ENCODE data around the gene TRIP10. TPM values are rescaled to one million over a fixed set of nuclear protein-coding genes. Genes with fewer than 3 reads are reported as not detected.
"Not testable (repeated sequence)": the region's sequence is repeated elsewhere in the genome, so short reads cannot be mapped to it uniquely, and the experiment has no call there.

Gene TRIP10
- total and polyA plus RNA-seq, 2 of the 4 experiments (the other 2 are of a cell fraction): 39.1 to 47.0 TPM

- H3K4ac ChIP-seq (ENCODE audit: low read depth, low read length): no peak overlapping the region; the same call in 1 of the 2 replicates
- H3K4me2 ChIP-seq (ENCODE audit: low read depth, low read length): no peak overlapping the region
- no peak for ATAC-seq (ENCODE audit: low read depth)
- H3K27ac ChIP-seq (ENCODE audit: insufficient read depth, low read length): no peak overlapping the region
- H2BK120ac ChIP-seq (ENCODE audit: low read depth, low read length): no peak overlapping the region
- H3K18ac ChIP-seq (ENCODE audit: low read depth, low read length): no peak overlapping the region
- H3K36me3 ChIP-seq (ENCODE audit: control insufficient read depth, insufficient read depth, low read length): peaks cover 56% of the 10 kb centered on the region
- dilution Hi-C loops (cut with HindIII; ENCODE audit: low sequenced_read_pairs, unreplicated experiment): no loop called here
- ChIA-PET CTCF (no interaction called here), POLR2A (ENCODE audit: unreplicated experiment) (no interaction called here)
- no peak overlapping the region for H4K8ac ChIP-seq (ENCODE audit: low read depth in 2 of 2, low read length in 2 of 2)
- no peaks in the 10 kb centered on the region for H3K9me1 ChIP-seq (ENCODE audit: insufficient read depth, low read length)
- no peak overlapping the region for H4K5ac ChIP-seq (ENCODE audit: low read depth, low read length)
- intact Hi-C loops (cut with micrococcal nuclease): loop anchor here (2.0 kb wide), 1 partner anchor 113 kb away; no protein-coding TSS in a partner anchor
- H2BK15ac ChIP-seq (ENCODE audit: low read depth, low read length): no peak overlapping the region
- BruUV-seq (replicated peaks): no TSS peak
- no peak overlapping the region for H3K56ac ChIP-seq (ENCODE audit: extremely low read depth, insufficient read depth, low read length)
- no peak overlapping the region for H2AK5ac ChIP-seq (ENCODE audit: low read depth, low read length)
- WGBS, 2 experiments (ENCODE audit: extremely low coverage in 2 of 2, insufficient read length in 1 of 2): 97% methylated on average over 6 of the region's 24 CpGs; no CpG with 5 or more reads in 1 of the 2 experiments
- H3K27me3 ChIP-seq (ENCODE audit: control insufficient read depth, insufficient read depth, low read length): no peaks in the 10 kb centered on the region
- no peak overlapping the region for H2AFZ ChIP-seq (replicated peaks; ENCODE audit: low read length, poor library complexity)
- no peak overlapping the region for H2BK20ac ChIP-seq (ENCODE audit: low read depth, low read length)
- no peak for DNase-seq
- no peak overlapping the region for H2AK9ac ChIP-seq (replicated peaks; ENCODE audit: low read depth, low read length, poor library complexity)
- peaks cover 20 to 48% of the 10 kb centered on the region in 2 experiments for H3K79me1 ChIP-seq (ENCODE audit: low read depth in 1 of 2, low read length in 2 of 2)
- H3K14ac ChIP-seq (replicated peaks; ENCODE audit: low read depth, low read length): no peak overlapping the region
- 0 out of 2 replicates have a peak, but pooled peaks cover 4% of the 10 kb centered on the region for H4K20me1 ChIP-seq (ENCODE audit: insufficient read depth, low read length)
- H3K9me3 ChIP-seq (ENCODE audit: control insufficient read depth, insufficient read depth, low read length): no peaks in the 10 kb centered on the region
- H3K9ac ChIP-seq (ENCODE audit: low read depth, low read length): no peak overlapping the region
- no peak overlapping the region for H3K4me3 ChIP-seq (ENCODE audit: insufficient read depth, low read depth, low read length)
- no peak overlapping the region for H4K91ac ChIP-seq (ENCODE audit: insufficient read depth, low read depth, low read length)
- H3K4me1 ChIP-seq (ENCODE audit: control insufficient read depth, insufficient read depth, low read length): peaks cover 27% of the 10 kb centered on the region
- no peak overlapping the region for H2BK5ac ChIP-seq (ENCODE audit: low read depth, low read length, poor library complexity, severe bottlenecking)
- no peak overlapping the region for H3K23ac ChIP-seq (ENCODE audit: low read depth, low read length)
- no peak for TF ChIP-seq CHD1 (IDR thresholded peaks at IDR 0.05; ENCODE audit: low read depth, low read length)
- no peak for TF ChIP-seq CEBPB (IDR thresholded peaks at IDR 0.05; ENCODE audit: low read depth, low read length)
- TF ChIP-seq NFE2L2 (IDR thresholded peaks at IDR 0.05; ENCODE audit: low read depth, low read length): no peak
- no peak for TF ChIP-seq SMC3 (IDR thresholded peaks at IDR 0.05; ENCODE audit: low read depth, low read length)
- in situ Hi-C loops (cut with MboI; ENCODE audit: low sequenced_read_pairs): no loop called here
Observed at GRCh38 chr19:6745965-6746364, 6.5 kb downstream of the TRIP10 start.

GRCh38 chr19:6748543-6748942 is 9.1 kb downstream of the TRIP10 start:
- H2BK20ac ChIP-seq (ENCODE audit: low read depth, low read length); POLR2A ChIA-PET (ENCODE audit: unreplicated experiment); BruUV-seq (replicated peaks): not testable (repeated sequence)

More at GRCh38 chr19:6748543-6748942, 9.1 kb downstream of the TRIP10 start:
- intact Hi-C loops (cut with micrococcal nuclease); H4K8ac ChIP-seq (ENCODE audit: low read depth in 2 of 2, low read length in 2 of 2); H3K14ac ChIP-seq (replicated peaks; ENCODE audit: low read depth, low read length); H2BK5ac ChIP-seq (ENCODE audit: low read depth, low read length, poor library complexity, severe bottlenecking); H3K9me3 ChIP-seq (ENCODE audit: control insufficient read depth, insufficient read depth, low read length); DNase-seq; H2AK9ac ChIP-seq (replicated peaks; ENCODE audit: low read depth, low read length, poor library complexity); H2AK5ac ChIP-seq (ENCODE audit: low read depth, low read length); H3K4ac ChIP-seq (ENCODE audit: low read depth, low read length); ATAC-seq (ENCODE audit: low read depth); dilution Hi-C loops (cut with HindIII; ENCODE audit: low sequenced_read_pairs, unreplicated experiment); H3K23ac ChIP-seq (ENCODE audit: low read depth, low read length); H4K91ac ChIP-seq (ENCODE audit: insufficient read depth, low read depth, low read length); H4K20me1 ChIP-seq (ENCODE audit: insufficient read depth, low read length); H2BK120ac ChIP-seq (ENCODE audit: low read depth, low read length); H3K27ac ChIP-seq (ENCODE audit: insufficient read depth, low read length); in situ Hi-C loops (cut with MboI; ENCODE audit: low sequenced_read_pairs); H3K9me1 ChIP-seq (ENCODE audit: insufficient read depth, low read length); H2BK15ac ChIP-seq (ENCODE audit: low read depth, low read length); H3K18ac ChIP-seq (ENCODE audit: low read depth, low read length); H3K56ac ChIP-seq (ENCODE audit: extremely low read depth, insufficient read depth, low read length); H3K4me2 ChIP-seq (ENCODE audit: low read depth, low read length); H3K4me3 ChIP-seq (ENCODE audit: insufficient read depth, low read depth, low read length); H3K27me3 ChIP-seq (ENCODE audit: control insufficient read depth, insufficient read depth, low read length); H2AFZ ChIP-seq (replicated peaks; ENCODE audit: low read length, poor library complexity); H4K5ac ChIP-seq (ENCODE audit: low read depth, low read length); H3K9ac ChIP-seq (ENCODE audit: low read depth, low read length): not testable (repeated sequence)
- peaks cover 19% of the 10 kb centered on the region for H3K4me1 ChIP-seq (ENCODE audit: control insufficient read depth, insufficient read depth, low read length)
- H3K36me3 ChIP-seq (ENCODE audit: control insufficient read depth, insufficient read depth, low read length): peaks cover 63% of the 10 kb centered on the region
- WGBS, 2 experiments (ENCODE audit: extremely low coverage in 2 of 2, insufficient read length in 1 of 2): 93% methylated on average over 7 of the region's 10 CpGs; no CpG with 5 or more reads in 1 of the 2 experiments
- CTCF ChIA-PET: interaction anchor here (0.7 to 0.8 kb wide), 2 partner anchors 10 to 115 kb away, joined by 3 to 9 read pairs; no protein-coding TSS in a partner anchor
- peaks cover 16 to 25% of the 10 kb centered on the region in 2 experiments for H3K79me1 ChIP-seq (ENCODE audit: low read depth in 1 of 2, low read length in 2 of 2)
